K562 (cell line): ENCODE results near the gene JAKMIP2. TPM values are rescaled to one million over a fixed set of nuclear protein-coding genes. Genes with fewer than 3 reads are reported as not detected.

Source experiments
- ARID2 ChIP-seq: fragments of 450-650 bp; IDR thresholded peaks from 2 replicates; pipeline ENCODE4 v1.6.1; 2017; ENCODE audit warnings: antibody characterized with exemption, mild to moderate bottlenecking
- DNMT1 ChIP-seq: fragments of 450-650 bp; IDR thresholded peaks from 2 replicates; pipeline ENCODE4 v1.6.1; 2016; ENCODE audit warnings: antibody characterized with exemption, mild to moderate bottlenecking
- ESRRA ChIP-seq: fragments of 450-650 bp; IDR thresholded peaks from 2 replicates; pipeline ENCODE4 v1.6.1; 2014; ENCODE audit warnings: low read depth, mild to moderate bottlenecking, moderate library complexity, borderline replicate concordance
- ETV1 ChIP-seq: fragments of 450-650 bp; conservative IDR thresholded peaks from 2 replicates; pipeline ENCODE4 v1.6.1; 2016; ENCODE audit warnings: missing genetic modification characterization, control low read depth, low read depth, missing compliant biosample characterization
- JUNB ChIP-seq: fragments of 450-650 bp; formaldehyde crosslinking; conservative IDR thresholded peaks from 2 replicates; pipeline ENCODE4 v1.4.0; 2020; ENCODE audit warnings: mild to moderate bottlenecking
- RBM39 ChIP-seq: fragments of 200-400 bp; formaldehyde crosslinking; optimal IDR thresholded peaks from 2 replicates; pipeline ENCODE3; 2018; ENCODE audit warnings: low read depth, low read length
- RHOXF2B ChIP-seq: fragments of 250-450 bp; sonication (Bioruptor Pico); conservative IDR thresholded peaks from 2 replicates; pipeline ENCODE4 v1.5.1; 2021
- SLC30A9 ChIP-seq: fragments of 250-450 bp; sonication (Bioruptor Pico); IDR thresholded peaks from 2 replicates; pipeline ENCODE4 v1.8.0; 2022; ENCODE audit warnings: mild to moderate bottlenecking, moderate library complexity
- SNIP1 ChIP-seq: fragments of 450-650 bp; IDR thresholded peaks from 2 replicates; pipeline ENCODE4 v1.7.1; 2017; ENCODE audit warnings: low read depth, mild to moderate bottlenecking
- ZNF253 ChIP-seq: fragments of 250-450 bp; sonication (Bioruptor Pico); conservative IDR thresholded peaks from 2 replicates; pipeline ENCODE4 v1.6.1; 2021; ENCODE audit warnings: mild to moderate bottlenecking
- ZNF280B ChIP-seq: fragments of 250-450 bp; sonication (Bioruptor Pico); IDR thresholded peaks from 2 replicates; pipeline ENCODE4 v1.5.1; 2021; ENCODE audit warnings: mild to moderate bottlenecking
- polyA plus RNA-seq, 8 experiments: library from polyadenylated mRNA; depleted of rRNA in 4 of 8; stranded (reverse) in 5 of 8; unstranded in 3 of 8; fragments of >200 nt; fragmentation: Nextera tagmentation in 2 of 8; fragmentation: Illumina TruSeq in 1 of 8; extraction: Ambion mirVana in 2 of 8; extraction: Trizol in 1 of 8; gene quantifications; 2 replicates each; pipeline versions ENCODE4 v1.2.1 to v1.2.3, GENCODE V29; 2011 to 2014; ENCODE audit warnings: inconsistent platforms in 1 of 8, missing spikeins in 1 of 8
- total RNA-seq, 7 experiments: library from RNA; depleted of rRNA in 6 of 7; stranded (reverse); fragments of >200 nt in 6 of 7; fragmentation: Illumina TruSeq in 2 of 7; extraction: Trizol in 2 of 7; gene quantifications; 2 replicates each; pipeline versions ENCODE4 v1.2.1 to v1.2.3, GENCODE V29; 2011 to 2021; ENCODE audit warnings: low replicate concordance in 1 of 7
- TF ChIP-seq, protein P1 (sequence below), 2 experiments: fragments of 250-450 bp in 1 of 2; fragments of 450-650 bp in 1 of 2; sonication (Bioruptor Pico) in 1 of 2; IDR thresholded peaks; 2 replicates each; pipeline versions ENCODE4 v1.6.1 to v1.8.0; 2016 to 2021; ENCODE audit warnings: mild to moderate bottlenecking in 2 of 2, moderate library complexity in 2 of 2, missing compliant biosample characterization in 1 of 2, missing genetic modification characterization in 1 of 2

JAKMIP2 gene
- total and polyA plus RNA-seq, 9 of the 15 experiments (the other 6 are each of a cell fraction or from before 2014, with no cell fraction given), result not detected

DNA sequence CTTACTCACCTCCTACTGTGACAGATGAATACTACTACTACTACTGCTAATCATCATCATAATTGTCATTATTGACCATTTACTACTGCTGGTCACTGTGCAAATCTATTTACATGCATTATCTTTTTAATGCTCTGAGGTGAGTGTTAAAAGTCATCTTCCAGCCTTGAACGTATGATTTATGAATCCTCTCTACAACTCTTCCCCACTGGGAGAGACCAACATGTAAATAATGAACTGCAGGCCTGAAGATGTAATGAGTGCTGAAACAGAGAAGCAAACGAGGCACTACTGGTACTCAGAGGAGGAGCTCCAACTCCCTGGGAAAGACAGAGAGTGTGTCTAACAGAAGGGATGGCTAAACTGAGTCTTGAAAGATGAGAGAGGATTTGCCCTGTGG, 95.4 kb downstream of the JAKMIP2 start (continued):
- TF ChIP-seq, protein P1, sequence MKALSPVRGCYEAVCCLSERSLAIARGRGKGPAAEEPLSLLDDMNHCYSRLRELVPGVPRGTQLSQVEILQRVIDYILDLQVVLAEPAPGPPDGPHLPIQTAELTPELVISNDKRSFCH (CRISPR knock-in tag; IDR thresholded peaks at IDR 0.05), result no peak
- TF ChIP-seq, protein P1 (tag; IDR thresholded peaks at IDR 0.05), result no peak
- TF ChIP-seq DNMT1 (no peak), RBM39 (no peak), JUNB (CRISPR knock-in tag) (no peak), RHOXF2B (CRISPR knock-in tag) (no peak), SLC30A9 (CRISPR knock-in tag) (no peak), ZNF280B (CRISPR knock-in tag) (no peak), ESRRA (no peak), SNIP1 (no peak), ETV1 (no peak), ZNF253 (no peak), ARID2 (no peak)
